ENCODE results near the gene VMAC.
"Not testable (repeated sequence)": the region's sequence is repeated elsewhere in the genome, so short reads cannot be mapped to it uniquely, and the experiment has no call there.

DNA sequence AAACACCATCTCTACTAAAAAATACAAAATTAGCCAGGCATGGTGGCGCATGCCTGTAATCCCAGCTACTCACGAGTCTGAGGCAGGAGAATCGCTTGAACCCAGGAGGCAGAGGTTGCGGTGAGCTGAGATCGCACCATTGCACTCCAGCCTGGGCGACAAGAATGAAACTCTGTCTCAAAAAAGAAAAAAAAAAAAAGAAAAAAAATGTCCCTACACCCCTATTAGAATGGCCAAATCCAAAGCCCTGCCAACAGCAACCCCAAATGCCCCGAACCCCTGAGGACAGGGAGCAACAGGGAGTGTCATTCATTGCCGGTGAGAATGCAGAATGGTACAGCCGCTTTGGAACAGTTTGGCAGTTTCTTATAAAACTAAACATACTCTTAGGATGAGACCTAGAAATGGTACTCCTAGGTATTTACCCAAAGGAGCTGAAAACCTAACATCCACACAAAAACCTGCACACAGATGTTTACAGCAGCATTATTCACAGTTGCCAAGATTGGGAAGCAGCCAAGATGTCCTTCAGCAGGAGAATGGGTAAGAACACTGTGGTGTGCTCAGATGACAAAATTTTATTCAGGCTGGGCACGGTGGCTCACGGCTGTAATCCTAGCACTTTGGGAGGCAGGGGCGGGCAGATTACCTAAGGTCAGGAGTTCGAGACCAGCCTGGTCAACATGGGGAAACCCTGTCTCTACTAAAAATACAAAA is 21.4 kb upstream of the VMAC start:
- not testable (repeated sequence) for TF ChIP-seq POLR2A (IDR thresholded peaks at IDR 0.05)
- TF ChIP-seq, protein P1, sequence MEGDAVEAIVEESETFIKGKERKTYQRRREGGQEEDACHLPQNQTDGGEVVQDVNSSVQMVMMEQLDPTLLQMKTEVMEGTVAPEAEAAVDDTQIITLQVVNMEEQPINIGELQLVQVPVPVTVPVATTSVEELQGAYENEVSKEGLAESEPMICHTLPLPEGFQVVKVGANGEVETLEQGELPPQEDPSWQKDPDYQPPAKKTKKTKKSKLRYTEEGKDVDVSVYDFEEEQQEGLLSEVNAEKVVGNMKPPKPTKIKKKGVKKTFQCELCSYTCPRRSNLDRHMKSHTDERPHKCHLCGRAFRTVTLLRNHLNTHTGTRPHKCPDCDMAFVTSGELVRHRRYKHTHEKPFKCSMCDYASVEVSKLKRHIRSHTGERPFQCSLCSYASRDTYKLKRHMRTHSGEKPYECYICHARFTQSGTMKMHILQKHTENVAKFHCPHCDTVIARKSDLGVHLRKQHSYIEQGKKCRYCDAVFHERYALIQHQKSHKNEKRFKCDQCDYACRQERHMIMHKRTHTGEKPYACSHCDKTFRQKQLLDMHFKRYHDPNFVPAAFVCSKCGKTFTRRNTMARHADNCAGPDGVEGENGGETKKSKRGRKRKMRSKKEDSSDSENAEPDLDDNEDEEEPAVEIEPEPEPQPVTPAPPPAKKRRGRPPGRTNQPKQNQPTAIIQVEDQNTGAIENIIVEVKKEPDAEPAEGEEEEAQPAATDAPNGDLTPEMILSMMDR (IDR thresholded peaks at IDR 0.05), result not testable (repeated sequence)

Data from lower leg skin (tissue), 3 donors.